ENCODE measurements around the gene B4GALT1. TPM values are rescaled to one million over a fixed set of nuclear protein-coding genes. Genes with fewer than 3 reads are reported as not detected.

The B4GALT1 gene
- total RNA-seq, 4 donors from 2014 or later, result 42.3 to 60.4 (median 47.9) TPM

DNA sequence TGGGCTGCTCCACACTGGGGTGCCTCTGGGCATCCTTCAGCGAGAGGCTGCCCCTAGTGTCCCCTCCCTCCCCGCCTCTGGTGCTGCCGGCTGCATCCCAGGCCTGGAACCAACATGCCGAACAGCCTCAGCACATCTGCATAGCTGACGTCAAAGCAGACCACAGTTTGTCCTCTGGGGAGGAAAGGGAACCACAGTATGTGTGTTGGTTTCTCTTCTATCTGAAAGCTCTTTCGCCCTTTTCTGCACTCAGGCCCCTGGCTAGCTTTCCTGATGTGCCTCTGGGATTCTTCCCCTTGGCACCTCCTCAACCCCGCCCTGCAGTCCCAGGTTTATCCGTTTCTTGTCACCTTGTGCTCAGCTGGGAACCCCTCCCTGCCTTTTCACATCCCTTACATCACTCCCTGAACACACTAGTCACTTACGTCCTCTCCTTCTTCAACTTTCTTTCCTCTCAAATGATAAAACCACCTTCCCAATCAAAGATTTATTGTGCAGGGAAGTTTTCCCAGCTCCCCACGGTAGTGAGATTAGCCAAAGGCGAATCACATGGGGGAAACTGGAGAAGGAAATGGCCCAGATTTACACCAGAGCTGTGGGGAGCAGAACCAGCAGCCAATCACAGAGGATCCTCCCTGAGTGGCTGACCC is 35.5 kb upstream of the B4GALT1 start:
- WGBS, 2 donors, result 53 to 68% methylated on average over 11 of the region's 11 CpGs
- H3K4me3 ChIP-seq, result no peak overlapping the region
- TF ChIP-seq, protein P1, sequence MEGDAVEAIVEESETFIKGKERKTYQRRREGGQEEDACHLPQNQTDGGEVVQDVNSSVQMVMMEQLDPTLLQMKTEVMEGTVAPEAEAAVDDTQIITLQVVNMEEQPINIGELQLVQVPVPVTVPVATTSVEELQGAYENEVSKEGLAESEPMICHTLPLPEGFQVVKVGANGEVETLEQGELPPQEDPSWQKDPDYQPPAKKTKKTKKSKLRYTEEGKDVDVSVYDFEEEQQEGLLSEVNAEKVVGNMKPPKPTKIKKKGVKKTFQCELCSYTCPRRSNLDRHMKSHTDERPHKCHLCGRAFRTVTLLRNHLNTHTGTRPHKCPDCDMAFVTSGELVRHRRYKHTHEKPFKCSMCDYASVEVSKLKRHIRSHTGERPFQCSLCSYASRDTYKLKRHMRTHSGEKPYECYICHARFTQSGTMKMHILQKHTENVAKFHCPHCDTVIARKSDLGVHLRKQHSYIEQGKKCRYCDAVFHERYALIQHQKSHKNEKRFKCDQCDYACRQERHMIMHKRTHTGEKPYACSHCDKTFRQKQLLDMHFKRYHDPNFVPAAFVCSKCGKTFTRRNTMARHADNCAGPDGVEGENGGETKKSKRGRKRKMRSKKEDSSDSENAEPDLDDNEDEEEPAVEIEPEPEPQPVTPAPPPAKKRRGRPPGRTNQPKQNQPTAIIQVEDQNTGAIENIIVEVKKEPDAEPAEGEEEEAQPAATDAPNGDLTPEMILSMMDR (IDR thresholded peaks at IDR 0.05), result no peak
- peak in 1 of 4 donors; percentile 17 for TF ChIP-seq POLR2A (IDR thresholded peaks at IDR 0.05)
- peaks cover 7 to 11% (median 10%) of the 10 kb centered on the region in 3 donors for H3K4me1 ChIP-seq
- peak overlapping the region in 2 of 4 donors; percentile 2 to 39 for H3K27ac ChIP-seq
- no peak for DNase-seq
- no peaks in the 10 kb centered on the region for H3K9me3 ChIP-seq
- intact Hi-C loops (cut with DNase I), result no loop called here
- no peaks in the 10 kb centered on the region for H3K36me3 ChIP-seq
- no peaks in the 10 kb centered on the region for H3K27me3 ChIP-seq

DNA sequence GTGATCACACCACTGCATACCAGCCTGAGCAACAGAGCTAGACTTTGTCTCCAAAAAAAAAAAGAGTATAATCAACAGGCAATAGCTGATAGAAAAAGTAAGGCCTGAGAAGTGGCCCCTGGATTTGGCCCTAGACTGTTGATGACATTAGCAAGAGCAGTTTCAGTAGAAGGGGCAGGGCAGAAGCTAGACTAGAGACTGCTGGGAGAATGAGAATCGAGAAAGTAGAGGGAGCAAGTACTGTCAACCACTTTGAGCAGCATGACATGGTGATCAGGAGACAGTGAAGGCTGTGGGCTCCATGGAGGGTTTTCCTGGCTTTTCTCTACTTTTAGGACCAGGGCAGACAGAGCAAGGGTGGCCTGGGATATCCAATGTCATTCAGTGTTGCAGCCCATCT is 34.9 kb upstream of the B4GALT1 start:
- WGBS, 2 donors, result 84 to 89% methylated on average over 1 of the region's 1 CpG
- Histone ChIP-seq H3K27me3 (no peaks in the 10 kb centered on the region), H3K9me3 (no peaks in the 10 kb centered on the region), H3K27ac (peak overlapping the region in 1 of 4 donors; percentile 9), H3K36me3 (no peaks in the 10 kb centered on the region), H3K4me1 (peaks cover 13 to 18% (median 16%) of the 10 kb centered on the region in 3 donors), H3K4me3 (no peak overlapping the region)
- no peak for DNase-seq
- no peak for TF ChIP-seq POLR2A (IDR thresholded peaks at IDR 0.05)
- TF ChIP-seq, protein P1 (IDR thresholded peaks at IDR 0.05), result no peak
- intact Hi-C loops (cut with DNase I), result no loop called here

DNA sequence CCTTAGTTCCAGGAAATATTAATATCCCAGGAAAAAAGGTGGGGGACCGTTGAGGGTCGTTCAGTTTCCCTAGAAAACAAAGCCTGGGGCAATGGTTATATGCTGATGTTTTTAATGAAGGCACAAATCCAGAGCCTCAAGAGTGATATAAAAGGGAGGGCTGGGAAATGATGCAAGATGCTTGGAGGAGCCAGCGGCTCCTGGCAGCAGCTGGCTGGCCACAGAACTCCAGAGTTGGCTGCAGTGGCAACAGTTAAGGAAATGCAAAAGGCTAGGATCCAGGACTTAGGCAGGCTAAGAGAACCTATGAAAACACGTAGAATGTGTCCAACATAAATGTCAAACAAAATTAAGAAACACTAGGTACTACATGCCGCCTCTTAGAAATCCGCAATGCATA is 31.0 kb upstream of the B4GALT1 start:
- intact Hi-C loops (cut with DNase I), result no loop called here
- WGBS, 2 donors, result 42 to 53% methylated on average over 6 of the region's 6 CpGs

DNA sequence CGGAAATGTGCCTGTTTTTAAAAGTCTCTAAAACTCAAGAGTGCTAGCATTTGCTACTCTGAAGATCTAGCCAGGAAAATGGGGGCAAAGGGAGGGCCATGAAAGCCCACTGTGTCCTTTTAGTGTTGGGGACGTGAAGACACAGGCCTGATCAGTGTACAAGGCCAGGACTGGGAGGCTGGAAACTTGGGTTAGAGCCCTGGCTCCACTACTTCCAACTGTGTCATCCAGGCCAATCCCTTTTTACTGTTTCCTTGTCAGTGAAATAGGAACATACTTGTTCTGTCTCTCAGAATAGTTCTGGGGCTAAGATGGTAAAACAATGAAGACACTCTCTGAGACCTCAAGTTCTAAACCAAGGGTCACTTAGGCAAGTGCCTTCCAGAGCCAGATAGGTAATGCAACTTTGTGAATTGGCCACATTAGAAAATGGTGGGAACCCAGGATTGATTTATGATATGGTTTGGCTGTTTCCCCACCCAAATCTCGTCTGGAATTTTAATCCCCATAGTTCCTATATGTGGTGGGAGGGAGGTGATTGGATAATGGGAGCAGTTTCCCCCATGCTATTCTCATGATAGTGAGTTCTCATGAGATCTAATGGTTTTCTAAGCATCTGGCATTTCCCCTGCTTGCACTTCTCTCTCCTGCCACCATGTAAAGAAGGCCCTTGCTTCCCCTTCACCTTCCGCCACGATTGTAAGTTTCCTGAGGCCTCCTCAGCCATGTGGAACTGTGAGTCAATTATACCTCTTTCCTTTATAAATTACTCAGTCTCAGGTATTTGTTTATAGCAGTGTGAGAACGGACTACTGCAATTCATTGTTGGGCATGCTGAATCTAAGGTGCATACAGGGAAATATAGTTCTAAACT is 30.4 kb upstream of the B4GALT1 start:
- H3K4me1 ChIP-seq, result peaks cover 13 to 28% (median 18%) of the 10 kb centered on the region in 3 donors
- H3K4me3 ChIP-seq, result no peak overlapping the region
- H3K27ac ChIP-seq, result peak overlapping the region; percentile 5 to 56 (median 50)
- H3K36me3 ChIP-seq, result no peaks in the 10 kb centered on the region
- no peak for DNase-seq
- no peaks in the 10 kb centered on the region for H3K27me3 ChIP-seq
- TF ChIP-seq, protein P1 (IDR thresholded peaks at IDR 0.05), result peak in 2 of 6 experiments; percentile 26 to 40
- no peak for TF ChIP-seq POLR2A (IDR thresholded peaks at IDR 0.05)
- intact Hi-C loops (cut with DNase I), result no loop called here
- no peaks in the 10 kb centered on the region for H3K9me3 ChIP-seq
- 41 to 49% methylated on average over 6 of the region's 6 CpGs for WGBS, 2 donors

More for the DNA sequence above, 31.0 kb upstream of the B4GALT1 start:
- H3K4me3 ChIP-seq, result no peak overlapping the region
- H3K4me1 ChIP-seq, result peaks cover 13 to 28% (median 18%) of the 10 kb centered on the region in 3 donors
- no peaks in the 10 kb centered on the region for H3K36me3 ChIP-seq
- no peaks in the 10 kb centered on the region for H3K27me3 ChIP-seq
- DNase-seq, result no peak
- H3K27ac ChIP-seq, result peak overlapping the region in 3 of 4 donors; percentile 49 to 56 (median 52)
- no peak for TF ChIP-seq POLR2A (IDR thresholded peaks at IDR 0.05)
- TF ChIP-seq, protein P1 (IDR thresholded peaks at IDR 0.05), result no peak
- H3K9me3 ChIP-seq, result no peaks in the 10 kb centered on the region

DNA sequence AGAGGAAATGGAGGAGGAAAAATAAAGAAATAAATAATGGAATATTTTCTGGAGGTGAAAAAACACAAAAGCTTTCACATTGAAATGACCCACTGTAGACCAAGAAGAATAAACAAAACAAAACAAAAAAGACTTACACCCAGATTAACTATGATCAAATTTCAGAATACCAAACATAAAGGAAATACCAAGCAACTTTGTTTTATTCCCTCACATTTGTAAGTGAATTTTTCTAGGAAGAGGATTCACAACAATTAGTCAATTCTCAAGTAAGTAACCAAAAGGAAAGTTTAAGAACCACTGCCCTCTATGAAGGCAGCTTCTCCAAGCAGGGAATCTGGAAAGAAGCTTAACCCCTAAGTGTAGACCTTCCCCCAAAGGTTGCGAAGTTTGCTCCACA is 29.6 kb upstream of the B4GALT1 start:
- Histone ChIP-seq H3K27me3 (no peaks in the 10 kb centered on the region), H3K4me1 (peaks cover 13 to 28% (median 18%) of the 10 kb centered on the region in 3 donors), H3K36me3 (no peaks in the 10 kb centered on the region), H3K4me3 (no peak overlapping the region), H3K27ac (peak overlapping the region in 3 of 4 donors; percentile 5 to 52 (median 49)), H3K9me3 (no peaks in the 10 kb centered on the region)
- WGBS, 2 donors, result 92 to 100% methylated on average over 1 of the region's 1 CpG
- DNase-seq, result no peak
- intact Hi-C loops (cut with DNase I), result no loop called here
- no peak for TF ChIP-seq POLR2A (IDR thresholded peaks at IDR 0.05)
- TF ChIP-seq, protein P1 (IDR thresholded peaks at IDR 0.05), result no peak
